Body of pancreas (tissue), 4 donors: ENCODE results near the gene ADCYAP1R1. TPM values are rescaled to one million over a fixed set of nuclear protein-coding genes. Genes with fewer than 3 reads are reported as not detected.

Experiments used
- ATAC-seq: fragments of 150-250 bp; one replicate; pipeline ENCODE4 v1.9.1; 2016
- DNase-seq, 4 donors: peaks; one replicate each; pipeline ENCODE4 v3.0.0-alpha.2; 2019
- H3K27ac ChIP-seq, 4 donors: fragments of 200-600 bp; sonication (generic); 1 replicate in 3 of 4; 2 replicates in 1 of 4; pipeline versions ENCODE4 v1.5.1 to v1.6.1; 2016 to 2019; ENCODE audit warnings: mild to moderate bottlenecking in 1 of 4, mixed read lengths in 1 of 4, moderate library complexity in 1 of 4
- H3K27me3 ChIP-seq, 2 donors: fragments of 200-600 bp; sonication (generic); one replicate each; pipeline ENCODE4 v1.6.0; 2016; ENCODE audit warnings: mild to moderate bottlenecking in 1 of 2
- H3K36me3 ChIP-seq, 2 donors: fragments of 200-600 bp; sonication (generic); replicated peaks in 1 of 2; 2 replicates each; pipeline ENCODE4 v1.5.1; 2016; ENCODE audit warnings: low read depth in 2 of 2; ENCODE audit not compliant: insufficient read depth in 1 of 2
- H3K4me1 ChIP-seq: fragments of 200-600 bp; sonication (generic); one replicate; pipeline ENCODE4 v1.6.0; 2016
- H3K4me3 ChIP-seq, 2 donors: fragments of 200-600 bp; sonication (generic); 1 replicate in 1 of 2; 2 replicates in 1 of 2; pipeline ENCODE4 v1.5.1; 2016 to 2019
- H3K9me3 ChIP-seq, 3 donors: fragments of 200-600 bp; sonication (generic); 1 replicate in 2 of 3; 2 replicates in 1 of 3; pipeline ENCODE4 v1.5.1; 2016
- POLR2A ChIP-seq, 3 donors: fragments of 450-650 bp; IDR thresholded peaks; one replicate each; pipeline ENCODE4 v1.6.1; 2016; ENCODE audit warnings: antibody characterized with exemption in 3 of 3, mild to moderate bottlenecking in 2 of 3
- WGBS, 2 donors: methylation state at CpG; one replicate each; pipeline ENCODE4 v1.1.5; 2017; 5-methylcytosine and 5-hydroxymethylcytosine counted together
- intact Hi-C: fragments of 100-400 bp; cut with DNase I; formaldehyde crosslinking; loops from one replicate; pipeline ENCODE4 v1.15.1; 2023
- total RNA-seq, 2 donors: library from RNA; depleted of rRNA; stranded (reverse); fragments of >200 nt; gene quantifications; one replicate each; pipeline ENCODE4 v1.1.0, GENCODE V29; 2016
- TF ChIP-seq, protein P1 (sequence below), 7 experiments: fragments of 450-650 bp in 4 of 7; fragments of 200-600 bp in 3 of 7; sonication (generic) in 3 of 7; IDR thresholded peaks; one replicate each; pipeline ENCODE4 v1.5.1; 2016 to 2019; ENCODE audit warnings: antibody characterized with exemption in 7 of 7

ADCYAP1R1 gene
- total RNA-seq, 2 donors from 2014 or later = 1.8 to 8.2 TPM

GRCh38 chr7:31109751-31110150, 57.6 kb downstream of the ADCYAP1R1 start:
- H3K9me3 ChIP-seq = no peaks in the 10 kb centered on the region
- TF ChIP-seq, protein P1, sequence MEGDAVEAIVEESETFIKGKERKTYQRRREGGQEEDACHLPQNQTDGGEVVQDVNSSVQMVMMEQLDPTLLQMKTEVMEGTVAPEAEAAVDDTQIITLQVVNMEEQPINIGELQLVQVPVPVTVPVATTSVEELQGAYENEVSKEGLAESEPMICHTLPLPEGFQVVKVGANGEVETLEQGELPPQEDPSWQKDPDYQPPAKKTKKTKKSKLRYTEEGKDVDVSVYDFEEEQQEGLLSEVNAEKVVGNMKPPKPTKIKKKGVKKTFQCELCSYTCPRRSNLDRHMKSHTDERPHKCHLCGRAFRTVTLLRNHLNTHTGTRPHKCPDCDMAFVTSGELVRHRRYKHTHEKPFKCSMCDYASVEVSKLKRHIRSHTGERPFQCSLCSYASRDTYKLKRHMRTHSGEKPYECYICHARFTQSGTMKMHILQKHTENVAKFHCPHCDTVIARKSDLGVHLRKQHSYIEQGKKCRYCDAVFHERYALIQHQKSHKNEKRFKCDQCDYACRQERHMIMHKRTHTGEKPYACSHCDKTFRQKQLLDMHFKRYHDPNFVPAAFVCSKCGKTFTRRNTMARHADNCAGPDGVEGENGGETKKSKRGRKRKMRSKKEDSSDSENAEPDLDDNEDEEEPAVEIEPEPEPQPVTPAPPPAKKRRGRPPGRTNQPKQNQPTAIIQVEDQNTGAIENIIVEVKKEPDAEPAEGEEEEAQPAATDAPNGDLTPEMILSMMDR (IDR thresholded peaks at IDR 0.05) = no peak
- no peak for TF ChIP-seq POLR2A (IDR thresholded peaks at IDR 0.05)
- intact Hi-C loops = loop anchor here (5.0 to 10.0 kb wide), 2 partner anchors 112 to 285 kb away; no protein-coding TSS in a partner anchor
- no peak overlapping the region for H3K4me3 ChIP-seq
- H3K27me3 ChIP-seq = no peaks in the 10 kb centered on the region
- no peak overlapping the region for H3K27ac ChIP-seq
- WGBS, 2 donors = 67 to 80% methylated on average over 3 of the region's 3 CpGs
- no peaks in the 10 kb centered on the region for H3K4me1 ChIP-seq
- no peak for DNase-seq
- no peak for ATAC-seq
- no peaks in the 10 kb centered on the region for H3K36me3 ChIP-seq

GRCh38 chr7:31110331-31111108, 58.4 kb downstream of the ADCYAP1R1 start:
- Histone ChIP-seq H3K27ac (no peak overlapping the region), H3K4me1 (no peaks in the 10 kb centered on the region), H3K27me3 (no peaks in the 10 kb centered on the region), H3K9me3 (no peaks in the 10 kb centered on the region), H3K36me3 (no peaks in the 10 kb centered on the region), H3K4me3 (no peak overlapping the region)
- no peak for TF ChIP-seq POLR2A (IDR thresholded peaks at IDR 0.05)
- TF ChIP-seq, protein P1 (IDR thresholded peaks at IDR 0.05) = no peak
- WGBS, 2 donors = 77 to 92% methylated on average over 7 of the region's 7 CpGs
- intact Hi-C loops = loop anchor here (5.0 kb wide), 1 partner anchor 113 kb away; no protein-coding TSS in a partner anchor
- no peak for DNase-seq
- ATAC-seq = no peak

GRCh38 chr7:31111109-31111451, 59.0 kb downstream of the ADCYAP1R1 start:
- H3K9me3 ChIP-seq = no peaks in the 10 kb centered on the region
- DNase-seq (no peak), ATAC-seq (no peak)
- TF ChIP-seq, protein P1 (IDR thresholded peaks at IDR 0.05) = no peak
- TF ChIP-seq POLR2A (IDR thresholded peaks at IDR 0.05) = no peak
- H3K27ac ChIP-seq = no peak overlapping the region
- no peak overlapping the region for H3K4me3 ChIP-seq
- H3K36me3 ChIP-seq = no peaks in the 10 kb centered on the region
- H3K4me1 ChIP-seq = no peaks in the 10 kb centered on the region
- intact Hi-C loops = loop anchor here (5.0 kb wide), 1 partner anchor 114 kb away; no protein-coding TSS in a partner anchor
- H3K27me3 ChIP-seq = no peaks in the 10 kb centered on the region

- intact Hi-C loops = loop anchor here (5.0 kb wide), 1 partner anchor 116 kb away; no protein-coding TSS in a partner anchor
- H3K27ac ChIP-seq = no peak overlapping the region
- WGBS, 2 donors = 6 to 11% methylated on average over 1 of the region's 1 CpG
- no peaks in the 10 kb centered on the region for H3K4me1 ChIP-seq
- no peaks in the 10 kb centered on the region for H3K27me3 ChIP-seq
- H3K4me3 ChIP-seq = no peak overlapping the region
- H3K9me3 ChIP-seq = no peaks in the 10 kb centered on the region
- DNase-seq (no peak), ATAC-seq (no peak)
- TF ChIP-seq POLR2A (IDR thresholded peaks at IDR 0.05) = no peak
- TF ChIP-seq, protein P1 (IDR thresholded peaks at IDR 0.05) = no peak
- no peaks in the 10 kb centered on the region for H3K36me3 ChIP-seq
Observed at GRCh38 chr7:31113660-31114059, 61.6 kb downstream of the ADCYAP1R1 start.
